Measurements from ENCODE around the gene LARGE2. TPM values are rescaled to one million over a fixed set of nuclear protein-coding genes. Genes with fewer than 3 reads are reported as not detected.

Gene LARGE2
- total RNA-seq: 0.36 and 0.52 TPM in 2 replicates

GRCh38 chr11:45922425-45923082, at the start of gene LARGE2:
LARGE2 (plus strand) TSS chr11:45922656; CDS start chr11:45922883, 227 bp downstream.
- intact Hi-C loops (cut with micrococcal nuclease): no loop called here

- intact Hi-C loops (cut with micrococcal nuclease): no loop called here
Observed at GRCh38 chr11:45876401-45876800, 46.1 kb upstream of the LARGE2 start.

DNA sequence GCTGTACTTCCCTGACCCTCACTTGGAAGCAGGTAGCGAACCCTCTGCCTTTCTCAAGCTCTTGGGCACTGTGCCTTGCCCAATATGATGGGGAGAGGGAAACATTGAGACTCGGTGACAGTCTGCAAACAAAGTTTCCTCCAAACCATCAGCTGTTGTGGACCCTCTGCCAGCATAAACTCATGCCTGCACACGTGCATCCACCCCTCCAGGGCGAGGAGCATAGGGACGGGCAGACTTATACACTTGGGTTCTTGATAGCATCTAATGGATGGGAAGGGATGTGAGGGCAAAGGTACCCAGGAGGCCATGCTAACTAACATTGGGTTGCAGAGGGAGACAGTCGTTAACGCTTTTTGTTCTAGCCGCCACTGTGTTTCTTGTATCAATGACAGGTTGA, 45.2 kb upstream of the LARGE2 start:
- intact Hi-C loops (cut with micrococcal nuclease): no loop called here

- intact Hi-C loops (cut with micrococcal nuclease): no loop called here
Observed at GRCh38 chr11:45877845-45878244, 44.6 kb upstream of the LARGE2 start.

GRCh38 chr11:45879803-45880686, 42.4 kb upstream of the LARGE2 start:
- intact Hi-C loops (cut with micrococcal nuclease): no loop called here

DNA sequence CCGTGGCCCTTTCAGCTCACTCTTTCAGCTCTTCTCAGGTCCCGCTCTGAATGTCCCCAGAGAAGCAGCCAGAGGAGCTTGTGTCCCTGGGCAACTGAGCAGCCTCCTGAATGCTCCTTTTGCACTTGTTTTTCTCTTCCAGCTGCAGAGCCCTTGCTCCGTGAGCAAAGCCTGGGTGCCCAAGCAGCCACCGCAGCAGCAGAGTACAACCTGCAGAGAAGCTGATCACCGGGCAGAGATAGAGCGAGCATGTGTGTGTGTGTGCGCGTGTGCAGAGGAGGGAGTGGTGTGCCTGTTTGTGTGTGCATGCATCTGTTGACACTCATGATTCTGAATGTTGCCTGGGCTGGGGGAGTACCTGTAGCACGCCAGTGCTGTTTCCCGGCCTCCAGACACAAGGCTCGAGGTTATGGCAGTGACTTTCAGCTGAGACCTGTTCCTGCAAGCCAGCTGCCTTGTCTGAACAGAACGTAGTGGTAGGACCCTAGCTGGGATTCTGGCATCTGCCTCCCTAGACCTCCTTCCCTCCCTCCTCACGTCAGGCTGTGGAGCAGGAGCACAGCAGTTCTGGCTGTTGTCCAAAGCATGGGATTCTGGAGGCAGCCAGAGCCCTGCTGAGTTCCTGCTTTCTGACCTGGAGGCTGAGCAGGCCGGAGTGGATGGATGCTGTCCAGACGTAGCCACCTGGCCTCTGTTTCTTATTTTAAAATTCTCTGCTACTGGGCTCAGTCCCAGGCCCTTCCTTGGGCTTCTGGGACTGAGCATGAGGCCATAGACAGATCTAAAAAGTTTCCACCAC, 41.5 kb upstream of the LARGE2 start:
- intact Hi-C loops (cut with micrococcal nuclease): no loop called here

GRCh38 chr11:45881708-45882368, 40.6 kb upstream of the LARGE2 start:
- intact Hi-C loops (cut with micrococcal nuclease): no loop called here

GRCh38 chr11:45884596-45885185, 37.8 kb upstream of the LARGE2 start:
- intact Hi-C loops (cut with micrococcal nuclease): loop anchor here (2.0 to 5.0 kb wide), 2 partner anchors 34 to 37 kb away; partner anchors contain the start of gene CRY2

DNA sequence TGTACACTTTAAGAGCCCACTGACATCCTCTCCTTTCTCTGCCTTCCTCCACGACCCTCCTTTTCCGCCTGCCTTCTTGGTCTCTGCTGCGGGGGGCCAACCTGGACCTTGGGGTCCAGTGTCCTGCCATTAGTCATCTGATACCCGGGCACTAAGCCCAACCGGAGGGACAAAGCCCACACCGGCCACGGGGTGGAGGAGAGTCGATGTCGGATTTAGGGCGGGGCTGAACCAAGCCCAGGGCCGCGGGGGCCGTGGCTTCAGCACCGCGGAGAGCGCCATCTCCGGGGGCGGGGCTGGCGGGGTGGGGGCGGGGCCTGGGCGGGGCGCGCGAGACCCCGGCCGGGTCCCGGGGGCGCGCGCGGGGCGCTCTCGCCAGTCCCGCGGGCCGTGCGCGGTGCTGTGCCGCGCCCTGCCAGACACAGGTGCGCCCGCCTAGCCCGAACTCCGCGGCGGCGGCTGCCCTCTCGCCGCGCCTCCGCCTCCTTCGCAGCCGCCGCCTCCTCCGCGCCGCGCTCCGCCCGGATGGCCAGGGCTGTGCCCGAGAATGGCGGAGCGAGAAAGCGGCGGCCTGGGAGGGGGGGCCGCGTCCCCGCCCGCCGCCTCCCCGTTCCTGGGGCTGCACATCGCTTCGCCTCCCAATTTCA, 37.1 kb upstream of the LARGE2 start, which contains the start of gene MAPK8IP1:
TSS of gene MAPK8IP1 (plus strand) at position 378 of the 647 bp plus-strand sequence. CDS start at position 548, 170 bp downstream.
- intact Hi-C loops (cut with micrococcal nuclease): loop anchor here (2.0 to 5.0 kb wide), 2 partner anchors 33 to 38 kb away; partner anchors contain the start of gene CRY2

DNA sequence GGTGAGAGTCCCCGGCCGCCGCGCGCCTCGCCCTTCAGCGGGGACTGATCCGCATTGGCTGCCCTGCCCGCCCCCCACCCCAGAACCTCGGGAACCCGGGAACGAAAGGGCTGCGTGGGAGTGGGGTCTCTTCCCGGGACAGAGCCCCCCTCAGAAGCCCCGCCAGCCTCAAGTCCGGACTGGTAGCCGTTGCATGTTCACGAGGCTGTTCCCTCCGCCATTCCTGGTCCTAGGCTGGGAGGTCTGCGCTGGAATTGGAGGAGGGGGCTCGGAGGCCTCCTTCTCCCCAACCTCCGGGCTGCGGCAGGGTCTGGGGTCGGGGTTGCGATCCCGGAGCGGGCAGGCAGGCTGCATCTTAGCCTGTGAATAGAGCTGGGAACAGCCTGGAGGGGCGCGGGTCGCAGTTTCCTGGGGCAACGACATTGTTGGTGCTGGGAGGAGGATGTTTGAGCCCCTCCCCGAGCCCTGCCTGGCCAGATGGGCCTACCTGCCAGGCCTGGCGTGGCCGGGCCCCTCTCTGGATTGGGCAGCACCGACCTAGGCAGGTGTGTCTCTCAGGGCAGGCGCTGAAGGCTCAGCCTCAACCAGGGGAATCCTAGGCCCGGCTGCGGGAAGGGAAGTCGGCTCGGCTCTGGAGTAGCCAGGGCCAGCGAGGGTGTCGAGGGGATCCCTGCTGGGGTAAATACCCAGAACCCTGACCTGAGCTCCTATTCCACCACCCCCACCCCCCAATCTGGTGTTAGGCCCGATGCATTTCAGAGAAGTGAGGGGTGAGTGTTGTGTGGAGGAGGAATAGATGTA, 36.3 kb upstream of the LARGE2 start:
- intact Hi-C loops (cut with micrococcal nuclease): loop anchor here (2.0 to 5.0 kb wide), 2 partner anchors 33 to 39 kb away; partner anchors contain the start of gene CRY2

DNA sequence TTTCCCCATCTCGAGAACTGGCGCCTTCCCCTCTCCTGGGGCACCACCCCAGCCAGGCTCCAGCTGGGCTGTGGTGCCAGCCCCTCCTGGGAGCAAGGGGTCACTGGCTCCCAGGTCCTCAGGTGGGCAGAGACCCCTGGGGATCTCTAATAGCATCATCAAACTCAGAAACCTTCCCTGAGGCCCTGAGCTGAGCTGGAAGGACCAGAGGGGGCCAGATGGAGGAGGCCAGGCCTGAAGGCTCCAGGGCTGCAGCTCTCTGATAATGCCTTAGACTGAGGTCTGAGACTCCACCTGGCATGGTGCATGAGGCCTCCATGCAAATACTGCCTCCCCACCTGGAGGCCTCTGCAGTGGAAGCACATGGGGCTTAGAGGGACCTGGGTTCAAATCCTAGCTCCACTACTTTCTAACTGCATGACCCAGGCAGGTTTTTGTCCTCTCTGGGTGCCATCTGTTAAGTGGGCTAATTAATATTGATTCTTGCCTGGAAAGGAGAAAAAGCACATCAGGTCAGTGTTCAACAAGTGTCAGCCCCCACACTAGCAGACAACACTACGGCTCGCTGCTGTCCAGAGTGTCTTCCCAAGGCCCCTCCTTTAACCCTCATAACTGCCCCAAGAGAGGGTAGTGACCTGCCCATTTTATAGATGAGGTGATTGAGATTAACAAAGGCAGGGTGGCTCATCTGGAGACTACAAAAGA, 35.5 kb upstream of the LARGE2 start:
- intact Hi-C loops (cut with micrococcal nuclease): loop anchor here (5.0 kb wide), 1 partner anchor 40 kb away; the partner anchor contains the start of gene CRY2

GRCh38 chr11:45887587-45887986, 34.9 kb upstream of the LARGE2 start:
- intact Hi-C loops (cut with micrococcal nuclease): loop anchor here (5.0 kb wide), 1 partner anchor 40 kb away; the partner anchor contains the start of gene CRY2

DNA sequence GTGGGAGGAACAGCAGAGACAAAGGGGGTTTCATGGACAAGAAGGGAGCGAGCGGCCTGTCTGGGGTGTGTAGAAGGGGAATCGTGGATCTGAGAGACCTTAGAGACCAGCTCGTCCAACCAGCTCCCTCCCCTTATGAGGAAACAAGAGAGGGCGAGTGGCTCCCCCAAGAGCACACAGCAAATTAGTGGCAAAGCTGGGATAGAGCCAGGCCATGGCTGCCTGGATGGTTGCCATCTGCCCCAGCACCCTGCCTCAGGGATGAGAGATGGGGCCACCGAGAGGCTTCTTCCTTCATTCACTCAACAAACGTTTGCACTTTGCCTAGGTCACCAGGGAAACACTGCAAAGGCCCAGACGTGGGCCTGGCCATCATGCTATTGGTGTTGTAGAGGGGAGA, 32.9 kb upstream of the LARGE2 start:
- intact Hi-C loops (cut with micrococcal nuclease): loop anchor here (5.0 kb wide), 1 partner anchor 42 kb away; the partner anchor contains the start of gene CRY2

DNA sequence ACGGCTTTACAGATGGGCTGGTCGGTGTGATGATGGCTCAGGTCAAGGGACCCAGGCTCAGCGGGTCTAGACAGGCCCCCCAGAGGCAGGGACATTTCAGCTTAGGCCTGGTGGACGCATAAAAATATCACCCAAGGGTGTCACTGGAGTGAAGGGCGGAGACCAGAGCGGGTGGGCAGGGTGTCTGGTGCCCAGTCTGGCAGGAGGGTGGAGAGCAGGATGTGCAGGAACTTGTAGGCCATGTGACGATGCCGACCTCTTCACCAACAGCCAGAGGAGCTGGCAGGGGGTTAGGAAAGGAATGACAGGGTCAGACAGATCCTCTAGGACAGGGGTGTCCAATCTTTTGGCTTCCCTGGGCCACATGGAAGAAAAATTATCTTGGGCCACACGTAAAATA, 32.5 kb upstream of the LARGE2 start:
- intact Hi-C loops (cut with micrococcal nuclease): loop anchor here (5.0 kb wide), 1 partner anchor 43 kb away; the partner anchor contains the start of gene CRY2

DNA sequence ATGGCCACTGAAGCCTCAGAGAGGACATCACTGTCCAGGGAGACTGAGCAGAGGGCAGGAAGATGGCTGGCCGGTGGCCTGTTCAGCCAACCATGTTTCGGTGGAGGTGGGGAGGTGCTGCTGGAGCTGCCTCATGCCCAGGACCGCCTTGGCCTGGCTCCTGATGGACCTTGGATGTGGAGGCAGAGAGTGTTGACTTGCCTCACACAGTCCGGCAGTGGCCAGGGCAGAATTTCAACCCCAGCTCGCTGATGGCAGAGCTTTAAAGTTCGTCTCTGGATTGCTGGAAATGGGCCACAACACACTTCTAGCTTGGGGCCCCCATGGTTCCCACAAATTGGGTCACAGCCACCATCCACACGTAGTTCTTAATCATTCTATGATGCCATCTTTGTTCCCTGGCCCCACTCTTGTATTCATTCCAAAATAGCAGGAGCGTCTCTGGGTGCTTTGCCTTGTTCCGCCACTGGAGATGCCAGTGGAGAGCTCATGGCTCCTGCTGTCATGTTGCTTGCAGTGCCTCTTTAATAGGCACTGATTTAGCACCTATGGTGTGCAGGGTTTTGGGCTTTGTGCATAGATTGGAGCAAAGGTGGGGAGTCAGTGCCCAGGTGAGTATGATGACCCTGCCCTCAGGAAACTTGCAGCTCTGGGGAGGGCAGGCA, 31.4 kb upstream of the LARGE2 start:
- intact Hi-C loops (cut with micrococcal nuclease): no loop called here

GRCh38 chr11:45892856-45893255, 29.6 kb upstream of the LARGE2 start:
- intact Hi-C loops (cut with micrococcal nuclease): no loop called here

GRCh38 chr11:45894555-45895247, 27.8 kb upstream of the LARGE2 start:
- intact Hi-C loops (cut with micrococcal nuclease): no loop called here
